Liver (tissue), 9 donors: Measurements from ENCODE around the gene E2F8. TPM values are rescaled to one million over a fixed set of nuclear protein-coding genes. Genes with fewer than 3 reads are reported as not detected.

ENCODE experiments used
- DNase-seq: peaks from one replicate; pipeline ENCODE4 v3.0.0-alpha.2; 2017; ENCODE audit warnings: low spot score
- H3K27ac ChIP-seq, 2 donors: one replicate each; pipeline ENCODE4 v1.7.0; 2013; ENCODE audit warnings: inconsistent platforms in 2 of 2, low read length in 2 of 2, control low read depth in 1 of 2, low read depth in 1 of 2, mild to moderate bottlenecking in 1 of 2
- H3K27me3 ChIP-seq, 4 donors: one replicate each; pipeline versions ENCODE4 v1.6.1 to v1.7.0; 2013; ENCODE audit warnings: low read length in 3 of 4, inconsistent platforms in 1 of 4, mild to moderate bottlenecking in 1 of 4, moderate library complexity in 1 of 4; ENCODE audit not compliant: control insufficient read depth in 4 of 4, insufficient read depth in 4 of 4
- H3K36me3 ChIP-seq, 4 donors: one replicate each; pipeline versions ENCODE4 v1.6.1 to v1.7.0; 2013; ENCODE audit warnings: low read length in 3 of 4, mild to moderate bottlenecking in 3 of 4, low read depth in 1 of 4, moderate library complexity in 1 of 4; ENCODE audit not compliant: control insufficient read depth in 4 of 4, insufficient read depth in 3 of 4
- H3K4me1 ChIP-seq, 4 donors: one replicate each; pipeline versions ENCODE4 v1.6.1 to v1.7.0; 2013; ENCODE audit warnings: low read length in 3 of 4, mild to moderate bottlenecking in 3 of 4, moderate library complexity in 1 of 4; ENCODE audit not compliant: control insufficient read depth in 4 of 4, insufficient read depth in 4 of 4
- H3K4me3 ChIP-seq, 3 donors: one replicate each; pipeline versions ENCODE4 v1.6.1 to v1.7.0; 2013; ENCODE audit warnings: low read length in 3 of 3, control low read depth in 1 of 3, low read depth in 1 of 3, mild to moderate bottlenecking in 1 of 3
- H3K9ac ChIP-seq, 2 donors: one replicate each; pipeline ENCODE4 v1.7.0; 2013; ENCODE audit warnings: low read length in 2 of 2, mild to moderate bottlenecking in 2 of 2, moderate library complexity in 2 of 2, control low read depth in 1 of 2, low read depth in 1 of 2
- H3K9me3 ChIP-seq, 4 donors: one replicate each; pipeline versions ENCODE4 v1.6.1 to v1.7.0; 2013; ENCODE audit warnings: low read length in 3 of 4; ENCODE audit not compliant: control insufficient read depth in 4 of 4
- ATF3 ChIP-seq: IDR thresholded peaks from 2 replicates; pipeline ENCODE4 v1.6.1; 2016; ENCODE audit warnings: antibody characterized with exemption
- EGR1 ChIP-seq, 2 donors: IDR thresholded peaks; 2 replicates each; pipeline ENCODE4 v1.6.1; 2016 to 2018; ENCODE audit warnings: antibody characterized with exemption in 2 of 2, low read depth in 2 of 2
- FOXA1 ChIP-seq: IDR thresholded peaks from 2 replicates; pipeline ENCODE4 v1.6.1; 2016; ENCODE audit warnings: antibody characterized with exemption
- FOXA2 ChIP-seq: IDR thresholded peaks from 2 replicates; pipeline ENCODE4 v1.6.1; 2016; ENCODE audit warnings: antibody characterized with exemption
- GABPA ChIP-seq, 2 donors: IDR thresholded peaks in 1 of 2; conservative IDR thresholded peaks in 1 of 2; 2 replicates each; pipeline ENCODE4 v1.6.1; 2016; ENCODE audit warnings: antibody characterized with exemption in 2 of 2, mild to moderate bottlenecking in 1 of 2, moderate library complexity in 1 of 2
- HNF4G ChIP-seq: IDR thresholded peaks from 2 replicates; pipeline ENCODE4 v1.6.1; 2016; ENCODE audit warnings: antibody characterized with exemption
- MAX ChIP-seq: IDR thresholded peaks from 2 replicates; pipeline ENCODE4 v1.6.1; 2016; ENCODE audit warnings: antibody characterized with exemption
- NR2F2 ChIP-seq: IDR thresholded peaks from 2 replicates; pipeline ENCODE4 v1.6.1; 2016; ENCODE audit warnings: antibody characterized with exemption
- SP1 ChIP-seq: IDR thresholded peaks from 2 replicates; pipeline ENCODE4 v1.6.1; 2018; ENCODE audit warnings: antibody characterized with exemption, mild to moderate bottlenecking
- ZBTB33 ChIP-seq: IDR thresholded peaks from 2 replicates; pipeline ENCODE4 v1.6.1; 2016; ENCODE audit warnings: antibody characterized with exemption
- WGBS: extraction: QIAGEN DNeasy Blood & Tissue Kit; methylation state at CpG from one replicate; pipeline ENCODE4 v1.1.7; 2013; 5-methylcytosine and 5-hydroxymethylcytosine counted together
- polyA plus RNA-seq, 2 donors: library from polyadenylated mRNA; stranded (reverse) in 1 of 2; unstranded in 1 of 2; fragments of 200-250 nt in 1 of 2; fragments of >200 nt in 1 of 2; fragmentation: Nextera tagmentation in 1 of 2; extraction: Ambion mirVana in 1 of 2; gene quantifications; one replicate each; pipeline versions ENCODE4 v1.2.1 to v1.2.3, GENCODE V29; 2013 to 2015
- total RNA-seq, 2 donors: library from RNA; depleted of rRNA; stranded (reverse); fragments of >200 nt; gene quantifications; one replicate each; pipeline ENCODE4 v1.2.3, GENCODE V29; 2014
- donor health status: healthy.
- donor health status: healthy.
- donor health status: healthy.
- donor health status: healthy.
- donor health status: healthy.

The E2F8 gene
- total and polyA plus RNA-seq, 4 donors, result 0.14 to 9.6 (median 0.66) TPM; not detected in 1

- Histone ChIP-seq H3K36me3 (peaks cover 0 to 7% (median 4%) of the 10 kb centered on the region in 4 donors), H3K27me3 (no peaks in the 10 kb centered on the region), H3K4me1 (no peaks in the 10 kb centered on the region), H3K9me3 (no peaks in the 10 kb centered on the region), H3K9ac (no peak overlapping the region), H3K27ac (no peak overlapping the region), H3K4me3 (no peak overlapping the region)
- DNase-seq, result no peak
- 80% methylated on average over 2 of the region's 2 CpGs for WGBS
- no peak for TF ChIP-seq EGR1 (IDR thresholded peaks at IDR 0.05; ENCODE audit: low read depth in 2 of 2)
- TF ChIP-seq GABPA (IDR thresholded peaks at IDR 0.05 in 1 of 2, conservative IDR thresholded peaks at IDR 0.05 in 1 of 2), result no peak
- TF ChIP-seq NR2F2, result no peak
- TF ChIP-seq ZBTB33, result no peak
- TF ChIP-seq SP1, result no peak
- TF ChIP-seq ATF3, result no peak
- TF ChIP-seq HNF4G, result no peak
- no peak for TF ChIP-seq MAX
- TF ChIP-seq FOXA2, result no peak
- no peak for TF ChIP-seq FOXA1
Observed at GRCh38 chr11:19176629-19177186, 64.0 kb downstream of the E2F8 start.

Other genes starting within 250 kb of the E2F8 start
- not detected for gene MRGPRX2, start 180.2 kb downstream of the E2F8 start, total RNA-seq
- not detected for gene MRGPRX2, start 180.2 kb downstream of the E2F8 start, polyA plus RNA-seq
- gene ZDHHC13, start 123.8 kb downstream of the E2F8 start, total RNA-seq, result 1 to 10 TPM; 3.9 to 8.2 TPM
- 1 to 10 TPM; 1.2 to 1.5 TPM for gene ZDHHC13, start 123.8 kb downstream of the E2F8 start, polyA plus RNA-seq
- under 1 TPM in 1 of 2 donors, not detected in 1; 0.08 TPM for gene CSRP3, start 39.0 kb downstream of the E2F8 start, total RNA-seq
- not detected for gene CSRP3, start 39.0 kb downstream of the E2F8 start, polyA plus RNA-seq